ENCODE data around the gene ABCF2. TPM values are rescaled to one million over a fixed set of nuclear protein-coding genes. Genes with fewer than 3 reads are reported as not detected.
A peak's percentile ranks its signal among the peaks of the same experiment; 100 is the strongest.

ABCF2 gene
- total and polyA plus RNA-seq, 8 donors, result 7.1 to 13.6 (median 11.0) TPM

- Histone ChIP-seq H3K36me3 (no peaks in the 10 kb centered on the region), H3K27me3 (no peaks in the 10 kb centered on the region), H3K4me1 (no peaks in the 10 kb centered on the region), H3K27ac (no peak overlapping the region), H3K4me3 (no peak overlapping the region), H3K9me3 (no peaks in the 10 kb centered on the region)
- intact Hi-C loops (cut with DNase I), result no loop called here
- TF ChIP-seq, protein P1, sequence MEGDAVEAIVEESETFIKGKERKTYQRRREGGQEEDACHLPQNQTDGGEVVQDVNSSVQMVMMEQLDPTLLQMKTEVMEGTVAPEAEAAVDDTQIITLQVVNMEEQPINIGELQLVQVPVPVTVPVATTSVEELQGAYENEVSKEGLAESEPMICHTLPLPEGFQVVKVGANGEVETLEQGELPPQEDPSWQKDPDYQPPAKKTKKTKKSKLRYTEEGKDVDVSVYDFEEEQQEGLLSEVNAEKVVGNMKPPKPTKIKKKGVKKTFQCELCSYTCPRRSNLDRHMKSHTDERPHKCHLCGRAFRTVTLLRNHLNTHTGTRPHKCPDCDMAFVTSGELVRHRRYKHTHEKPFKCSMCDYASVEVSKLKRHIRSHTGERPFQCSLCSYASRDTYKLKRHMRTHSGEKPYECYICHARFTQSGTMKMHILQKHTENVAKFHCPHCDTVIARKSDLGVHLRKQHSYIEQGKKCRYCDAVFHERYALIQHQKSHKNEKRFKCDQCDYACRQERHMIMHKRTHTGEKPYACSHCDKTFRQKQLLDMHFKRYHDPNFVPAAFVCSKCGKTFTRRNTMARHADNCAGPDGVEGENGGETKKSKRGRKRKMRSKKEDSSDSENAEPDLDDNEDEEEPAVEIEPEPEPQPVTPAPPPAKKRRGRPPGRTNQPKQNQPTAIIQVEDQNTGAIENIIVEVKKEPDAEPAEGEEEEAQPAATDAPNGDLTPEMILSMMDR (IDR thresholded peaks at IDR 0.05), result no peak
- no peak for ATAC-seq
- WGBS, 2 donors, result 50 to 61% methylated on average over 9 of the region's 9 CpGs
- FAIRE-seq, result no peak
- DNase-seq, result no peak
Measured at GRCh38 chr7:151206914-151207313, 20.1 kb downstream of the ABCF2 start.

- no peaks in the 10 kb centered on the region for H3K36me3 ChIP-seq
- intact Hi-C loops (cut with DNase I), result no loop called here
- H3K9me3 ChIP-seq, result no peaks in the 10 kb centered on the region
- no peaks in the 10 kb centered on the region for H3K4me1 ChIP-seq
- 59 to 70% methylated on average over 6 of the region's 6 CpGs for WGBS, 2 donors
- ATAC-seq (no peak), DNase-seq (no peak), FAIRE-seq (no peak)
- H3K4me3 ChIP-seq, result no peak overlapping the region
- H3K27ac ChIP-seq, result no peak overlapping the region
- TF ChIP-seq, protein P1 (IDR thresholded peaks at IDR 0.05), result no peak
- no peaks in the 10 kb centered on the region for H3K27me3 ChIP-seq
Measured at GRCh38 chr7:151205730-151206129, 21.3 kb downstream of the ABCF2 start.

GRCh38 chr7:151204383-151205032 is 22.5 kb downstream of the ABCF2 start:
- ATAC-seq (peak in 2 of 4 donors; percentile 33 to 40), DNase-seq (no peak), FAIRE-seq (no peak)
- intact Hi-C loops (cut with DNase I), result no loop called here
- TF ChIP-seq, protein P1 (IDR thresholded peaks at IDR 0.05), result no peak
- Histone ChIP-seq H3K4me1 (no peaks in the 10 kb centered on the region), H3K27me3 (no peaks in the 10 kb centered on the region), H3K4me3 (no peak overlapping the region), H3K36me3 (no peaks in the 10 kb centered on the region), H3K27ac (no peak overlapping the region), H3K9me3 (no peaks in the 10 kb centered on the region)
- 45 to 58% methylated on average over 47 to 48 of the region's 48 CpGs for WGBS, 2 donors

DNA sequence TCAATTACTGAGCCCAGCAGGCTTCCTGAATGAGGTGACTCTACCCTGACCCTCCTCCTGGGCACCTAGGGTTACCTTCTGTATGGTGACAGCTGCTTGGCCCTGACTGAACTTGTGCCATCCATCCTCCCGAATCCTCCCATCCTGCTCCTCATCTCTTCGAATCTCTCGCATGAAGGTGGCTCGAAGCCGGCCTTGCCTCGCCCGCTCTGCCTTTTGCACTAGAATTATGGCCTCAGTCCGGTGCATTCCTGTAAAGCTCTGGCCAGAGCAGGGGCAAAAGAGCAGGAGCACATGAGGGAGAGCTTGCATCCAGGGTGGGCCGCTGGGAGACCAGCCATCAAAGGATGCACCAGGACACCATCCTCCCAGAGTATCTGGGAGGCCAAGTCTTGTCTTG is 24.2 kb downstream of the ABCF2 start:
- no peaks in the 10 kb centered on the region for H3K9me3 ChIP-seq
- 83 to 92% methylated on average over 9 of the region's 9 CpGs for WGBS, 2 donors
- H3K36me3 ChIP-seq, result no peaks in the 10 kb centered on the region
- no peaks in the 10 kb centered on the region for H3K4me1 ChIP-seq
- DNase-seq, result no peak
- H3K27ac ChIP-seq, result no peak overlapping the region
- H3K27me3 ChIP-seq, result no peaks in the 10 kb centered on the region
- ATAC-seq, result no peak
- TF ChIP-seq, protein P1 (IDR thresholded peaks at IDR 0.05), result no peak
- H3K4me3 ChIP-seq, result no peak overlapping the region
- no peak for FAIRE-seq
- intact Hi-C loops (cut with DNase I), result no loop called here

- no peaks in the 10 kb centered on the region for H3K9me3 ChIP-seq
- H3K4me1 ChIP-seq, result no peaks in the 10 kb centered on the region
- no peak overlapping the region for H3K4me3 ChIP-seq
- H3K36me3 ChIP-seq, result no peaks in the 10 kb centered on the region
- DNase-seq, result no peak
- no peak for FAIRE-seq
- no peaks in the 10 kb centered on the region for H3K27me3 ChIP-seq
- TF ChIP-seq, protein P1 (IDR thresholded peaks at IDR 0.05), result no peak
- H3K27ac ChIP-seq, result no peak overlapping the region
- intact Hi-C loops (cut with DNase I), result no loop called here
- ATAC-seq, result no peak
- WGBS, 2 donors, result 53 to 65% methylated on average over 4 of the region's 4 CpGs
Measured at GRCh38 chr7:151201751-151202150, 25.3 kb downstream of the ABCF2 start.
